ENCODE data around the gene LINGO4. TPM values are rescaled to one million over a fixed set of nuclear protein-coding genes. Genes with fewer than 3 reads are reported as not detected.

Gene LINGO4, protein sequence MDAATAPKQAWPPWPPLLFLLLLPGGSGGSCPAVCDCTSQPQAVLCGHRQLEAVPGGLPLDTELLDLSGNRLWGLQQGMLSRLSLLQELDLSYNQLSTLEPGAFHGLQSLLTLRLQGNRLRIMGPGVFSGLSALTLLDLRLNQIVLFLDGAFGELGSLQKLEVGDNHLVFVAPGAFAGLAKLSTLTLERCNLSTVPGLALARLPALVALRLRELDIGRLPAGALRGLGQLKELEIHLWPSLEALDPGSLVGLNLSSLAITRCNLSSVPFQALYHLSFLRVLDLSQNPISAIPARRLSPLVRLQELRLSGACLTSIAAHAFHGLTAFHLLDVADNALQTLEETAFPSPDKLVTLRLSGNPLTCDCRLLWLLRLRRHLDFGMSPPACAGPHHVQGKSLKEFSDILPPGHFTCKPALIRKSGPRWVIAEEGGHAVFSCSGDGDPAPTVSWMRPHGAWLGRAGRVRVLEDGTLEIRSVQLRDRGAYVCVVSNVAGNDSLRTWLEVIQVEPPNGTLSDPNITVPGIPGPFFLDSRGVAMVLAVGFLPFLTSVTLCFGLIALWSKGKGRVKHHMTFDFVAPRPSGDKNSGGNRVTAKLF
- total RNA-seq (2014; rRNA removed; shearing (Covaris generic); ENCODE audit: low replicate concordance): 0.07 TPM in 1 of 2 replicates, not detected in the other

- peaks cover 11% of the 10 kb centered on the region for H3K4me1 ChIP-seq (ENCODE audit: low read length)
- no peaks in the 10 kb centered on the region for H3K79me2 ChIP-seq (ENCODE audit: low read length)
- no peaks in the 10 kb centered on the region for H4K20me1 ChIP-seq (ENCODE audit: insufficient read depth, low read depth, low read length)
- no peak within 1 kb of the TSS for H3K4me3 ChIP-seq (ENCODE audit: low read length)
- no peaks in the 10 kb centered on the region for H3K9me2 ChIP-seq (replicated peaks; ENCODE audit: insufficient read depth, low read length)
- H3K27me3 ChIP-seq (ENCODE audit: low read length): no peaks in the 10 kb centered on the region
- H2AFZ ChIP-seq (ENCODE audit: low read length): no peak within 1 kb of the TSS
- no peaks in the 10 kb centered on the region for H3K9me3 ChIP-seq (ENCODE audit: low read length)
- H3K4me2 ChIP-seq (ENCODE audit: low read depth, low read length, poor library complexity, severe bottlenecking): no peak within 1 kb of the TSS
- no peak for DNase-seq
- no peak within 1 kb of the TSS for H3K27ac ChIP-seq (ENCODE audit: low read length)
- H3K9ac ChIP-seq (ENCODE audit: low read length): no peak within 1 kb of the TSS
- no peaks in the 10 kb centered on the region for H3K36me3 ChIP-seq (ENCODE audit: insufficient read depth, low read length)
Measured at GRCh38 chr1:151805066-151805820, at the start of gene LINGO4. TSS of gene LINGO4 (minus strand) at chr1:151805419. CDS start at chr1:151802704, 2,715 bp downstream.

- Histone ChIP-seq H2AFZ (ENCODE audit: low read length) (no peak overlapping the region), H3K9me2 (replicated peaks; ENCODE audit: insufficient read depth, low read length) (no peaks in the 10 kb centered on the region), H3K4me1 (ENCODE audit: low read length) (peaks cover 1% of the 10 kb centered on the region; the same call in 1 of the 2 replicates), H3K4me3 (ENCODE audit: low read length) (no peak overlapping the region), H3K4me2 (ENCODE audit: low read depth, low read length, poor library complexity, severe bottlenecking) (no peak overlapping the region), H3K36me3 (ENCODE audit: insufficient read depth, low read length) (no peaks in the 10 kb centered on the region), H4K20me1 (ENCODE audit: insufficient read depth, low read depth, low read length) (no peaks in the 10 kb centered on the region), H3K27me3 (ENCODE audit: low read length) (no peaks in the 10 kb centered on the region), H3K79me2 (ENCODE audit: low read length) (no peaks in the 10 kb centered on the region), H3K27ac (ENCODE audit: low read length) (no peak overlapping the region), H3K9me3 (ENCODE audit: low read length) (no peaks in the 10 kb centered on the region), H3K9ac (ENCODE audit: low read length) (no peak overlapping the region)
- DNase-seq: no peak
Measured at GRCh38 chr1:151854658-151855057, 49.4 kb upstream of the LINGO4 start.

- no peak within 1 kb of the TSS for H3K4me2 ChIP-seq (ENCODE audit: low read depth, low read length, poor library complexity, severe bottlenecking)
- DNase-seq: no peak
- H3K9me2 ChIP-seq (replicated peaks; ENCODE audit: insufficient read depth, low read length): no peaks in the 10 kb centered on the region
- no peaks in the 10 kb centered on the region for H3K4me1 ChIP-seq (ENCODE audit: low read length)
- no peaks in the 10 kb centered on the region for H3K9me3 ChIP-seq (ENCODE audit: low read length)
- H3K36me3 ChIP-seq (ENCODE audit: insufficient read depth, low read length): no peaks in the 10 kb centered on the region
- no peak within 1 kb of the TSS for H3K9ac ChIP-seq (ENCODE audit: low read length)
- H3K27me3 ChIP-seq (ENCODE audit: low read length): no peaks in the 10 kb centered on the region
- no peak within 1 kb of the TSS for H2AFZ ChIP-seq (ENCODE audit: low read length)
- no peak within 1 kb of the TSS for H3K4me3 ChIP-seq (ENCODE audit: low read length)
- no peaks in the 10 kb centered on the region for H3K79me2 ChIP-seq (ENCODE audit: low read length)
- H3K27ac ChIP-seq (ENCODE audit: low read length): no peak within 1 kb of the TSS
- H4K20me1 ChIP-seq (ENCODE audit: insufficient read depth, low read depth, low read length): no peaks in the 10 kb centered on the region
Measured at GRCh38 chr1:151853411-151853943, 48.3 kb upstream of the LINGO4 start, which contains the start of gene THEM5. TSS of gene THEM5 (minus strand) at chr1:151853712. CDS start at chr1:151853565, 147 bp downstream.

GRCh38 chr1:151852733-151853132 is 47.5 kb upstream of the LINGO4 start:
- Histone ChIP-seq H3K9ac (ENCODE audit: low read length) (no peak overlapping the region), H3K9me2 (replicated peaks; ENCODE audit: insufficient read depth, low read length) (no peaks in the 10 kb centered on the region), H4K20me1 (ENCODE audit: insufficient read depth, low read depth, low read length) (no peaks in the 10 kb centered on the region), H3K4me3 (ENCODE audit: low read length) (no peak overlapping the region), H2AFZ (ENCODE audit: low read length) (no peak overlapping the region), H3K9me3 (ENCODE audit: low read length) (no peaks in the 10 kb centered on the region), H3K27ac (ENCODE audit: low read length) (no peak overlapping the region), H3K4me1 (ENCODE audit: low read length) (no peaks in the 10 kb centered on the region), H3K27me3 (ENCODE audit: low read length) (no peaks in the 10 kb centered on the region), H3K79me2 (ENCODE audit: low read length) (no peaks in the 10 kb centered on the region), H3K36me3 (ENCODE audit: insufficient read depth, low read length) (no peaks in the 10 kb centered on the region), H3K4me2 (ENCODE audit: low read depth, low read length, poor library complexity, severe bottlenecking) (no peak overlapping the region)
- DNase-seq: no peak

- Histone ChIP-seq H3K9me3 (ENCODE audit: low read length) (no peaks in the 10 kb centered on the region), H3K9ac (ENCODE audit: low read length) (no peak overlapping the region), H3K9me2 (replicated peaks; ENCODE audit: insufficient read depth, low read length) (no peaks in the 10 kb centered on the region), H4K20me1 (ENCODE audit: insufficient read depth, low read depth, low read length) (no peaks in the 10 kb centered on the region), H3K4me2 (ENCODE audit: low read depth, low read length, poor library complexity, severe bottlenecking) (no peak overlapping the region), H3K4me1 (ENCODE audit: low read length) (no peaks in the 10 kb centered on the region), H2AFZ (ENCODE audit: low read length) (no peak overlapping the region), H3K27me3 (ENCODE audit: low read length) (no peaks in the 10 kb centered on the region), H3K4me3 (ENCODE audit: low read length) (no peak overlapping the region), H3K27ac (ENCODE audit: low read length) (no peak overlapping the region), H3K36me3 (ENCODE audit: insufficient read depth, low read length) (no peaks in the 10 kb centered on the region), H3K79me2 (ENCODE audit: low read length) (no peaks in the 10 kb centered on the region)
- DNase-seq: no peak
Measured at GRCh38 chr1:151851886-151852285, 46.7 kb upstream of the LINGO4 start.

DNA sequence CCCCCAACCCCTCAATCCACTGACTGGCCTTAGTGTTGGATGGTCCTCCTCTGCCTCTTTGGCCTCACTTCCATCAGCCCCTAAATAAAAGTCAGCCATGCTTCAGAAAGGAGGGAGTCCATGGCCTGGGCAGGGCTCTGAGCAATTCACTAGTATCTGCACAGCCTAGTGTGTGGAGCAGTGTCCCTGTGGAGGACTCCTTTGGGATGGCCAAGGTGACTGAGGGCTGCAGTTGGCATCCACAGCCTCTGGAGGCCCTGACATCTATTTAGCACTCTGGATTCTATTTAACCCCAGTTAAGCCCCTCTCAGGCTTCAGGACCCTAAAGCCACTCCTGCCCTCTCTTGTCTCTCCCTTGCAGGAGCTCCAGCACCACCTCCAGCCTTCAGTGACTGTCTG is 44.7 kb upstream of the LINGO4 start:
- Histone ChIP-seq H3K9me3 (ENCODE audit: low read length) (no peaks in the 10 kb centered on the region), H3K79me2 (ENCODE audit: low read length) (no peaks in the 10 kb centered on the region), H3K36me3 (ENCODE audit: insufficient read depth, low read length) (no peaks in the 10 kb centered on the region), H3K4me1 (ENCODE audit: low read length) (no peaks in the 10 kb centered on the region), H3K27ac (ENCODE audit: low read length) (no peak overlapping the region), H2AFZ (ENCODE audit: low read length) (no peak overlapping the region), H3K9me2 (replicated peaks; ENCODE audit: insufficient read depth, low read length) (no peaks in the 10 kb centered on the region), H3K9ac (ENCODE audit: low read length) (no peak overlapping the region), H3K27me3 (ENCODE audit: low read length) (no peaks in the 10 kb centered on the region), H3K4me3 (ENCODE audit: low read length) (no peak overlapping the region), H3K4me2 (ENCODE audit: low read depth, low read length, poor library complexity, severe bottlenecking) (no peak overlapping the region), H4K20me1 (ENCODE audit: insufficient read depth, low read depth, low read length) (no peaks in the 10 kb centered on the region)
- no peak for DNase-seq

- no peaks in the 10 kb centered on the region for H3K27me3 ChIP-seq (ENCODE audit: low read length)
- H3K79me2 ChIP-seq (ENCODE audit: low read length): no peaks in the 10 kb centered on the region
- H3K9ac ChIP-seq (ENCODE audit: low read length): no peak overlapping the region
- no peaks in the 10 kb centered on the region for H3K9me2 ChIP-seq (replicated peaks; ENCODE audit: insufficient read depth, low read length)
- no peak overlapping the region for H2AFZ ChIP-seq (ENCODE audit: low read length)
- H3K27ac ChIP-seq (ENCODE audit: low read length): no peak overlapping the region
- no peak for DNase-seq
- H3K9me3 ChIP-seq (ENCODE audit: low read length): no peaks in the 10 kb centered on the region
- no peaks in the 10 kb centered on the region for H3K36me3 ChIP-seq (ENCODE audit: insufficient read depth, low read length)
- peaks cover 4% of the 10 kb centered on the region for H3K4me1 ChIP-seq (ENCODE audit: low read length)
- no peaks in the 10 kb centered on the region for H4K20me1 ChIP-seq (ENCODE audit: insufficient read depth, low read depth, low read length)
- H3K4me3 ChIP-seq (ENCODE audit: low read length): no peak overlapping the region
- no peak overlapping the region for H3K4me2 ChIP-seq (ENCODE audit: low read depth, low read length, poor library complexity, severe bottlenecking)
Measured at GRCh38 chr1:151849126-151849525, 43.9 kb upstream of the LINGO4 start.
